HuH-7 (cell line): ENCODE data around the gene SLC2A13.

Source experiments
- DNase-seq: peaks from one replicate; pipeline ENCODE4 v3.0.0; 2011; ENCODE audit warnings: low spot score

The SLC2A13 gene

DNA sequence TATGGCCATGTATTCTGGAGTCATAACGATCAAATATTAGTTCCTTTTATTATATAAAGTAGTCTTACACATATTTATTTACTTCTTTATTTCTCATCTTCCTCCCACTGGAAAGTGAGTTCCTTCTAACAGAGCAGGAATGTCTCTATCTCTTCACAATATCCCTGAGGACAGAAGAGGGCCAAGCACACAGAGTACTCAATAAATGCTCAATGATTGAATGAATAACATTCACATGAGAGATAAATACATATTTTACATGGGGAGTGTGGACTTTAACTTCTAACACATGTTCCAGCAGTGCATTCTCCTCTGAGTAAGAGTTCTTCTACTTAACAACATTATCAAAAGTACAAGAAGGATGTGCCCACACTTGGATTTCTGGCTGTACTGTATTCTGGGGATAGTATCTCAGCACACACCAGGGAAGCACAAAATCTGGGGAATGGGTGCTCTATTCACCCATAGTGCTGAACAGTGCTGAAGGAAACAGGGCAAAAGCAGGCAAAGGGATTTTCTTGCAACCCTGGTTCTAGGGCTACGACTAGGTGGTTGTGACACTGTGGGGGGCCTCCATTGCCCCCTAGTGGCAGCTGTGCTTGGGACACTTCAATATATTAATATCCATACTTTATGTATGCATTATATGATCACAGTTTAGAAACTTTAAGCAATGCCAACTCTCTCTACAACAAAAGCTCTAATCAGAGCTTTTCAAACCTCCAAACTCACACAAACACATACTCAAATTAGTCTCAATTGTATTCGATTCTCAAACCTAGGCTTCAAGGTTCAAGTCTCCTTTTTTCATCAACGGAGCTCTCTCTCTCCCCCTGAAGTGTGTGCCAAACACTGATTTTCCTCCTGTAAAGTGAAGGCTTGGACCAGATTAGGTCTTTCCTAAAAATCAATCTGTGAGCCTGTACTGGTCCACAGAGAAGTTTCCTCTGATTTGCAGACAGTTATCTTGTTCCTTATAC lies 115.5 kb downstream of the SLC2A13 start:
- peak; percentile 51 for DNase-seq

DNA sequence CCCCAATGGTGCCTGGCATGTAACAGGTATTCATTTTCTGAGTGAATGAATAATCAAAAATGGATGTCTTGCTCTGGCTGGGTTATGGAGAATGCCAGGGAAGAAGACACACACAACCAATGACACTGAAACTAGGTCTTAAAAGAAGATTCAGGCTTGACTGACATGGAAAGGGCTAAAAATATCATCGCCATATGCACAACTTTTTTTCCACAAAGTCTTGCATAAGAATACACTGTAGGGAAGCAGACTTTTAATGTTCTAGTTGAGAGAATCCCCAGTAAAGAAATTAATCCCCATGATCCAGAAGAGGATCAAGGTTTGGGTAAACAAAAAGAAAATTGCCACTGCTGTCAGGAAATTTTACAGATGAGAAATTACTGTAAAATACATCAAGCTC lies 116.4 kb downstream of the SLC2A13 start:
- DNase-seq, result no peak

DNA sequence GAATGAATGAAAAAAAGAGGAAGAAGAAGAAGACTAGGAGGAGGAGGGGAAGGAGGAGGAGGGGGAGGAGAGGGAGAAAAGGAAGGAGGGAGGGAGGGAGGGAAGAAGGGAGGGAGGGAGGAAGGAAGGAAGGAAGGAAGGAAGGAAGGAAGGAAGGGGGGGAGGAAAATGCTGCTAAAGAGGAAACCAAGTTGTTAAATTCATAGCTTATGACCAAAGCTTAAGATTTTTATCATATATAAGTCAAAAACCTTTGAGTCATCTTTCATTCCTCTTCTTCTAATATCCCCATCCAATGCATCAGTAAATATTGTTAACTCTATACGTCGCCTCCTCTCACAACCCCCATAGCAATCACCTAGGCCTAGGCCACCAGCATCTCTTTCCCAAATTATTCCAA lies 117.3 kb downstream of the SLC2A13 start:
- no peak for DNase-seq

DNA sequence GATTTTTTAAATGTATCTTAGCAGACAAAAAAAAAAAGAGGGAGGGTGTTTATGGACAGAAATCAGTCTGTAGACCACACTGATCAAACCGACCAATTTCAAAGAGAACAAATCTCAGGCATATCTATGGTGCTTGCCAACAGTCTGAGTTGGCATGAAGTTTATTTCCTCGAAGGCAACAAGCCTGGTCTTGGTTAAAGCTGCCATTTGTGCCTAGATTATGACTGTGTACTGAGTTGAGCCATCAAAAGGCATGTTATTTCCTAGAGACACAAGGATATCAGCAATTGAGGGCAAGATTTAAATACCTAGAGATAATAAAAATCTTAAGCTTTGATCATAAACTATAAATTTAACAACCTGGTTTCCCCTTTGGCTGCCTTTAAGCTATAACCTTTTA lies 119.2 kb downstream of the SLC2A13 start:
- DNase-seq, result no peak

DNA sequence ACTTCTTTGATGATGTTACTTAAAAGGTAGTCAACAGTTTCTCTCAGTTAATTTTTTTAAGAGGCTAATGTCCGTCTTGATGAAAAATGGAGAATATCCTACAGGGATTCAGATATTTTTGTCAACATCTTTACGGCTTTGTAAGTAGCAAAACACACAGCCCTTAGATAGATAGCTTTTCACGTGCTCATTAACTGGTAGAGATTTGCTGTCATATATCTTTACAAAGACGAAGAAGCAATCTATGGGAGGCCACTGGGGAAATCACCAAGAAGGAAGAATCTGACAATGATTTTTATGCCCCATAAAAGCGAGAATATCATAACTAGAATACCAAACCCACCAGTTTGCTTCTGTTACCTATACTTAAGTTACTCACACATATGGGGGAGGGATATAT lies 121.2 kb downstream of the SLC2A13 start:
- DNase-seq, result no peak

DNA sequence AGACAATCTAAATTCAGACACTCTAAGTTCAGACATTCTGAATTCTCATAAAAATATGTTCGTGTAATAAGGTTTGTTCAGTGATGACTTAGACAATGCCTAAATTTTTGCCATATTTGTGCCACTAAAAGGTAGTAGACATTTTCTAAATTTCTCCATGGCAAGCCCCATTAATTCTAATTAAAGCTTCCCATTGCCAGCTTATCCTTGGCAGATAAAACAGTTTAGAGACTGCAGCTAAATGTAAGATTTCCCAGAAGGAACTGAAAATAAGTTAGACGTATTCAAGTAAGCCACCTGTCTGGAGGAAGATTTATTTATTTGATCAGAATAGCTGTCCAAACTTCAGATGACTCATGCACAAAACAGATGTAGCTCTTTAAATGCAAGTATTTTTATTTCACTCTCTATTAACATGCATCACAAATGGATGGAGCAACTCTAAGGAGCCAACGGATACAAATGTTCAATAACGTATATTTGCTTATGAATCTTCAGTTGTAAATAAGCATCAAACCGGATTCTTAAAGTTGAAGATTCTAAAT lies 130.4 kb downstream of the SLC2A13 start:
- no peak for DNase-seq

DNA sequence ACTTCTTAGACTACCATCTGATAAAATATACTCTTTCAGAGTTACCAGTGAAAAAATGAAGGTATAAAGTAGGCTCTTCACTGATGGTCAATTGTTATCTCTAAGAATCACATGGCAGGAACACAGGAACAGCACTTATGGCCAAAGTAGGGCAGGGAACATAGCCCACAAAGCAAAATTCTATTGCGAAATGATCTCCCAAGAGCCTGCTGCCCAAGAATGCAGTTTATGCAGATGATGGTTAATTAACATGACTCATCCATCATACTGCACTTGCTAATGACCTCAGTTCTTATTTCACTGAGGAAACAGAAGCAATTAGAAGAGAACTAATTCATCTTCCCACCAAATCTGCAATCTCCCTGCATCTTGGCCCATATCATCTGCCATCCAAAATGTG lies 133.8 kb downstream of the SLC2A13 start:
- no peak for DNase-seq

DNA sequence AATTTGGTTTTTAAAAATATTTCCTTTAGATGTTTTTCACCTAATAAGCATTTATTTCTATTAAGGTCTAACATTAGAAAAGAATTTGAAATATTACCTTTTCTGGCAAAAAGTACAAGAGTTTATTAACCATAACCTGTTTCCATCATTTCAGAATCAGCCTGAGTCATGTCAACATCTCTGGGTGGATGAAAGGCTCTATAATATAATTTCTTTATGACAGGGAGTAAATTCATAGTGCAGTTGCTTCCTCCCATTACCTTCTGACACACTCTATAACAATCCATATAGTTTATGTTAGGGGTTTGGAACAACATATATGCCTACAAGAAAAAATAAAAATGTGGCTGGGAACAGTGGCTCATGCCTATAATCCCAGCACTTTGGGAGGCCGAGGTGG lies 134.5 kb downstream of the SLC2A13 start:
- DNase-seq, result no peak

DNA sequence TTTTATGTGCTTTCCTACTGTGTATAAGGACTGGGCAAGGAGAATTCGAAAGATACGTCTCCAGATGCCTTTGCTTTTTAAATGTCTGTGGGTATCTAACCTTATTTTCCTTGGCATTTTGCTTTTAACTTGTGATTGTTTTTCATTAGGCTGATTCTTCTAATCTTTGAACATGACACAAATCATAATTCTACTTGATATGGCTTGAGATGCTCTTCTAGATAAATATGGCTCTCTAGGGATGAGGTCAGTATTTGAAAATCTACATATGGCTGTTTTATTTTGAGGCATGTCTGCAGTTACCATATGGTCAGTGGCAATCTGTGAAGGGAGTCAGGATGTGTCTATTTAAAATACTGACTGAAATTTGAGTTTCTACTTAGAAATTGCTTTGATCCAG lies 139.2 kb downstream of the SLC2A13 start:
- DNase-seq, result no peak

DNA sequence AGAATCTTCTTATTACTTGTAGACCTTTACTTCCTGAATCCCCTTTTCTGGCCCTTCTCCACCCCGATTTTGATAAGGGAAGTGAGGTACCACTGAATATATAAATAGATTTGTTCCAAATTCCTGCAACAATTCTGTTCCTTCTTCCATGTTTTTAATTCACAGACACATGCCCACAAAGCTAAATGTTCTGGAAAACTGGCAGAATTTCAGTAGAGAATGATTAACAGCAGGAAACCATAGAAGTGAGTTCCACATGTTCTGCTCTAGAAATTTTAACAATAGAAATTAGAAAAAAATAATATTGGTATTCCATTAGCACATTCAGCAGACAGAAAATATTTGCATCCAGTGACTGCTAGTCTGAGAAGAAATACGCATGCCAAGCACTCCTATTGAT lies 139.6 kb downstream of the SLC2A13 start:
- DNase-seq, result no peak

DNA sequence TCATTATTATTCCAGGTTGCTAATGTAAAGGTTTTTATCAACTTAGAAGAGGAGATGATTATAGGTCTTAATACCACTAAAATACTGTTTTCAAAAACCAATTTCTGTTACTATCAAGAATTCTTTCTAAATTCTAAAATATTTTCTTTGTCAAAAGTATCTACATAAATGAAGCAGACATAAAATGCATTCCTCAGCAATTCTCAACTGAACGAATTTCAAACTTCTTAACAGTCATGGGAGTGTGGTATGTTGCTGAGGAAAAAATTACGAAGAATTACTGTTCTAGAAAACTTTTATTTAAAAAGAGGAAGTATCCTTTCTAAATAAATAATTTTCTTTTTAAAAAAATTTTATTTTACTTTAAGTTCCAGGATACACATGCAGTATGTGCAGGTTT lies 146.4 kb downstream of the SLC2A13 start:
- DNase-seq, result no peak

DNA sequence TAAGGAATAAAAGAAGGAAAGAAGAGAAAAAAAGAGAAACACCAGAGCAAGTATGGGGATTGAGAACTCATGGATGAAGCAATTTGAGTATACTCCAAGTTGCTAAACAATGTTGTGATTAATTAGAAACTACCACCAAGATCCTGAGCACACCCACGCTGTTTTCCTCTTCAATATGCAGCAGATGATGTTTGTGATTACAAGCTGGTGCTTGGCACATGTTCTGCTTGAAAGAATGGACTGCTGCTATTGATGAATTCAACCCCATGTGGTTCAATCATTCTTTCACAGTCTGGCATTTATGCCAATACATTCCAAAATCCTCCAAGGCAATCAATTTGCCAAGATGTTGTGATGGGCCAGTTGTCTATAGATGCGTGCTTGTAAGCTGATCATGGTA lies 146.8 kb downstream of the SLC2A13 start:
- no peak for DNase-seq

DNA sequence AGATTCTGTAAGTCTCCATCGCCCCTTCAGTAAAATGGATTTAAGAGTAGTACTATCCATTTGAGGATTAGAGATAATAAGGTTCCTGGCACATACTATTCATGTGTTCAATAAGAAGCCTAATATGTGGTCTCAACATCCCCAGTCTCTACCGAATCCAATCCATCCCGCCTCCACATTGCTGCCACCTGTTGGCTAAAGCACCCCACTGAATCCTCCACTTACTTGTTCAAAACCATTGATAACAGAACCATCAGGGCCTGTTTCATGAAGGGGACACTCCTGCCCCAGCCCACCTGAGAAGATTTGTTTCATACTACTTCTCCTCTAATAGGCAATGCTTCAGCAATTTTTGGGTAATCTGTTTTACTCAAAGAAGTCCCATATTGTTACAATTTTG lies 147.5 kb downstream of the SLC2A13 start:
- DNase-seq, result peak; percentile 12

DNA sequence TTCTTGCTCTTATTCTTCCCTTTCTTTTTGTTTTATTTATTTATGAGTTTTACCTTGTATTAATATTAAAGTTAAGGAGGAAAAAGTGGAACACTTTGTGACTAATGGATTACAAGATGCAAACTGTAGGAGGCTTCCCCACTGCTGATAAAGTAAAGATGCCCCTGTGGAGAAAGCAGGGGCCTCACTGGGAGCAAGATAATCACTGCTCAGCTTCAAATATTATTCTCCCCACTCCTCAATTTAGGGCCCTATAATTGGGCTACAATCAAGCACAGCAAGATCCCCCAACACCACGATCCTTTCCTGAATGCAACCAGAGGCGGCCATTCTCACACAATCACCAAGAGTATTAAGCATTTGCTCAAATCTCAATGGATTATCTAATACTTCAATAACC lies 149.2 kb downstream of the SLC2A13 start:
- DNase-seq, result no peak

DNA sequence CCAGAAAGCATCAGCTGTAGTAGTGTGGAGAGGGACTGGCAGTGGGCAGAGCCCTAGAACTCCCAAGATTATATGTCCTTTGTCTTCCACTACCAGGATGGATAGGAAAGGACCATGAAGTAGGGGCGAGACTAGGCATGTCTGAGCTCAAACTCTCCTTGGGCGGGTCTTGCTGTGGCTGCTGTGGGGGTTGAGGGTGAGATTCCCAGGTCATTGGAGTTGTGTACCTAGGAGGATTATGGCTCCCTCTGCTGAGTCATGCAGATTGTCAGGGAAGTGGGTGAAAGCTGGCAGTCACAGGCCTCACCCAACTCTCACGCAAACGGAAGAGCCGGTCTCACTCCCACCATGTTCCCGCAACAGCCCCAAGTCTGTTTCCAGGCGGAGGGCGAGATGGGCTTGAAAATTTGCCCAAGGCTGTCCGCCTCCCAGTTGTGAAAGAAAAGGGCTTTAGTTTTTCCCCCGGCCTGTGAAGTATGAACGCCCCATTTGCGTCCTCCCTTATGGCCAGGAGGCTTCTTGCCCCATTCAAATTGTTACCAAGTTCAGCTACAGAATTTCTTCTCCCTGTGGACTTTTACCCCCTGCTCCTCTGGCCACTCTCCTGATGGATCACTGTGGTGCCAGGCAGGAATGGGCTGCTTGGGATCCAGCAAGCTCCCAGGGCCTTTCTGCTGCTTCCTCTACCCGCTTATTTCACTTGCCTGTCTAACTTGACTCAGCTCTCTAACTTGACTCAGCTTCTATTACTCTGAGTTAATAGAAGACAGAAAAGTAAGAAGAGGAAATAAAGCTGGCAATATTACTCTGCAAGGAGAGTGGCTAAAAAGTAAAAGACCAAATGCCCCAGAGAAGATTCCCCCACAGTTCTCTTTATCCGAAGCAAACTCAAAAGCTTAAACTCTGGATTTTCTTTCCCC lies 159.3 kb downstream of the SLC2A13 start:
- no peak for DNase-seq

DNA sequence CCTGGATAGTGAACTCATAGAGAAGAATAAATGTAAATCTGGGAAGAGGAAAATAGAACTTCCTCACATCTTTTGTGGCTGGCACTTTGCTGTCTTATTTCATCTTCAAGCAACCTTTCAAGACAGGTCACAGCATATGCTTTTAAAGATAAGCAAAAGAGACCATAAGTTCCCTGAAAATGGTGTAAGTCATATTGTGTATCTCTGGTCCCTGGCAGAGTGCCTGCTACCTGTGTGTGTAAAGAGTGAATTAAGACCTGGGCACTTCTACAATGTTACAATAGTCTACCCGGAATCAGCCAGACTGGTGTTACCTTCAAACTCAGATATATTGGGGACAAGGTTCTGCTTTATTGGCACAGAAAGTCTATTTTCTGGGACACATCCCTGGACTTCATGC lies 168.8 kb downstream of the SLC2A13 start:
- DNase-seq, result no peak

DNA sequence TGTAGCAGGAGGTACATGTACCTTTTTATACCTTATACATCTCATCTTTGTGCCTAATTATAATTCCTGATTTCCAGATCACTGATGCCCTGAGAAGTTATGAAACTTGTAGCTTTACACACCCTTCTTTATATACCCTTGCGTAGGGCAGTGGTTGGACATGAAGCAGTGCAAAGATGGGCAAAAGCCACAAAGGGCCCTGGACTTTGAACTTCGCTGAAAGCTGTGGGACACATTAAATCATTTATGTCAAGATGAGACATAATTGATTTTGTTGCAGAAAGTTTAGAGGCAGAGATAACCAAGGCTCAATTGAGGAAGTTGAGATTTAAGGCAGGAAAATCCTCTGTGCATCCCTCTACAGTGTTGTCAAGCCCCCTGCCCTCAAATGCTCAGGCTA lies 170.0 kb downstream of the SLC2A13 start:
- DNase-seq, result no peak

DNA sequence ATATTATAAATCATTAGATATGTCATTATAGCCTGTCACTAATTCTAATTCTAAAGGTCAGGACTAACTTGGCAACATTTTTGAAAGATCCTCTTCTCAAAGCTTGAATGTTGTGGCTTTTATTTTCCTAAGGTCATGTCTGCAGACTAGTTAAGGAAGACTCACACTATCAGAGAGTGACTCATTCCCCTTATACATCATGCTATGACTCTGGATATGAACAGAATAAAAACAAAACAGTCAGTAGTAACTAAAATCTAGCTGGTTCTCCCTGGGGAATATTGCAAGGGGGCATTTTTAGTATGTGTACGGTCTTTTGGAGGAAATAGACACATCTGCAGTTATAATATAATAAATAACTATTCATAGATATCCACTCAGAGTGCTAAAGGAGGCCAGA lies 170.6 kb downstream of the SLC2A13 start:
- no peak for DNase-seq

DNA sequence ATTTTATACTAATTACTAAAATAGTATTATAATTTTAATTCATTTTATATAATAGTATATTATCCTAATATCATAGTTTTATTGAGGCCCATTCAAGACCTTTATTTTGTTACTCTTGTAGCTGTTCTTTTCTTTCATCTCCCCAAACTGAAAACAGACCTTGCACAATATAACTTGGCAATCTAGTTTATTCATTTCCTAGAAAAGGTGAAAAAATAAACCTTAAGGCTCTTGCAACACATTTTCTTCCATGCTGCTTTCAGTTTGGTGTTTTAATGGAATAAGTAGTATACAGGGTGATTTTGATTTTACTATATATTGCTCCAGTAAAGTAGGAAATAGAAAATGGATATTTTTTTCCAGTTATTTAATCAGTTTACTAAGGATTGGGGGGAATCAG lies 174.0 kb downstream of the SLC2A13 start:
- DNase-seq, result no peak

DNA sequence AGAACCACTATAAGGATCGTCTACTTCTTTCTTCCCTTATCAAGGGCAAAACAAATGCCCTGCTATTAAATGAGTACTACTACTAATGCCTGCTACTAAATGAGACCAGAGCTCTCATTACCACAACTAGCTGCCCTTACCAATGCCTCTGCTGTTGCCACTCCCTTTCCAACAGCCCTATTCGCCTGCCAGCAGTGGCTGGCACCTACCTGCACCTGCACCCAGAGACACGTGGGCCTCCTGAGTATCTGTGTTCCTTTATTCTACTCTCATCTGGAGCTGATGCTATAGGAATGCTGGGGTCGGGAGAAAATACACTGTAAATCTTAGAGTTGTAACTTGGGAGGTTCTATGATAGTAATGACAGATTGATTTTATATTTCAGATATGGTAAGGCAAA lies 174.7 kb downstream of the SLC2A13 start:
- DNase-seq, result no peak

DNA sequence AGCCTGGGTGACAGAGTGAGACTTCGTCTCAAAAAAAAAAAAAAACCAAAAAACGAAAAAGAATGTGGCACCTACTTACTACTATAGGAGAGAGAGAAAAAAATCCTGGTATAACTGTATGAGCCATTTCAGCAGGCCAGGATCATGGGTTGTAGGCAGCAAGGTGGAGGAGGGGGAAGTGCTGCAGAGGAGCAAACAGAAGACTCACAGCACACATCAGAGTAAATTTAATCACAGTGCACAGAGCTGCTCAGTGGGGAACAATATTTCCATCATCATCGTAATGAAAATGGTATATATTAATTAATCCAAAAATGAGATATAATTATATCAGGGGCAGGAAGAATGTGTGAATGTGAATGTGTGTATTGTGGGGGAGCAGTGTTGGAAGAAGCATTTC lies 175.8 kb downstream of the SLC2A13 start:
- DNase-seq, result peak; percentile 9

DNA sequence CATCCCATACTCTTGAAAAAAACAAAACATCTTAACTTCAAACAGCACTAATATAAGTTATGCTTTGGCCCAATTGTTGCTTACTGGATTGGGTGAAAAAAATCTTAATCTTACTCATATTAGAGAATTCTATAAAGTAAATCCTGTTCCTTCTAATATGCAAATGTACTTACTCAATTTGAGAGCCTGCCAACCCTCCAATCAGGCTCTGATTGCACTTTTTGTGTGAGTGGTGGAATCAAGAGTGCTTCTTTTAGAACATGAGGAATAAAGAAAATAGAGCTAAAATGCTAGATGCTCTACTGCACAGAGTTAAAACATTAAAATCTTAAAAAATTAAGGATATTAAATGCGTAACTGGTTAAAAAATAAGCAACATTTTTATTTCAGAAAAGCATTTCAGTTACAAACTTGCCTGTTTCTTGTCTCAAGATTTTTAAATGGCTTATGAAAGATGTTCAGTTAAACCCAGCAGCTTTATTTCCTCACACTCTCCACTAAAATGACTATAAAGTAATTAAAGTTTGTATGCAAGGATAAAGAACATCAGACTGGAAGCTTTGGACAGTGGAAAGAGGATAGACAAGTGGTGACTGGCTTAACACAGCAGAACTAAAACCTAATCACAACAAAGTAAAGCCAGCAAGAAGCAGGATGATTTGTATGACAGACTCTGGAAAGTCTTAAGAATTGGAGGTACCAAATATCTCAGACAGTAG lies 177.5 kb downstream of the SLC2A13 start:
- DNase-seq, result no peak
